ENCODE data around the gene AIFM3. TPM values are rescaled to one million over a fixed set of nuclear protein-coding genes. Genes with fewer than 3 reads are reported as not detected.

Gene AIFM3
- total RNA-seq, 1 donor from 2014 or later, result 1.8 TPM

DNA sequence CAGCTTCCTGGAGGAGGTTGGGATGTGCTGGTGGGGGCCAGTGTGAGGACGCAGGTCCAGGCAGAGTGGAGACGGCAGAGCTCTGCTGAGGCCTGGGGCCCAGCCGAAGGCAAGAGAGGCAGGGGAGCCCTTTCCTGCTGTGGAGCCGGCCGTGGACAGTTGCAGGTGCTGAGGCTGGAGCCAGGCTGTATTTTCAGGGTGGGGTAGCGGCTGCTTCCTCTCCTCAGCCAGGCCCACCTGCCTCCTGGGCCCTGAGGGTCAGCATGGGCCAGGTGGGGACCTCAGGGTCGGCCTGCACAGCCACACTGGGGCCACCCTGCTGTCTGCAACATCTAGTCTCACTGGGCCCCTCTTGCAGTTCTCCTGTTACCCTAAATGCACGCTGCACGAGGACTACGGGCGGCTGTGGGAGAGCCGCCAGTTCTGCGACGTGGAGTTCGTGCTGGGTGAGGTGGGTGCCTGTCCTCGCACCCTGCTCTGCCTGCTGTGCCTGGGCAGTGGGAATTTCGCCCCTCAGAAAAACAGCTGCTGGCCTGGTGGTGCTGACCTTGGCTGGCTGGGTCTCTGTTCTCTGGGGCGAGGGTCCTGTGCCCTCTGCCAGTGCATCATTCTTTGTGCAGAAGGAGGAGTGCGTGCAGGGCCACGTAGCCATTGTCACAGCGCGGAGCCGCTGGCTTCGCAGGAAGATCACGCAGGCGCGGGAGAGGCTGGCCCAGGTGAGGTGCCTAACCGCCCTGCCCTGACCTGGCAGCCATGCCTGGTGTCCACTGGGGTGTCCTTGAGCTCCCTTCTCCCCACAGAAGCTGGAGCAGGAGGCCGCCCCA, 26.5 kb downstream of the AIFM3 start:
- H3K4me1 Mint-ChIP-seq (ENCODE audit: low read depth), result no peaks in the 10 kb centered on the region
- no peak overlapping the region for H3K27ac Mint-ChIP-seq
- H3K27me3 Mint-ChIP-seq, result no peaks in the 10 kb centered on the region
- no peak overlapping the region for H3K4me3 Mint-ChIP-seq (ENCODE audit: low read depth)
- no peaks in the 10 kb centered on the region for H3K9me3 Mint-ChIP-seq (ENCODE audit: low read depth)
- TF ChIP-seq, protein P1, sequence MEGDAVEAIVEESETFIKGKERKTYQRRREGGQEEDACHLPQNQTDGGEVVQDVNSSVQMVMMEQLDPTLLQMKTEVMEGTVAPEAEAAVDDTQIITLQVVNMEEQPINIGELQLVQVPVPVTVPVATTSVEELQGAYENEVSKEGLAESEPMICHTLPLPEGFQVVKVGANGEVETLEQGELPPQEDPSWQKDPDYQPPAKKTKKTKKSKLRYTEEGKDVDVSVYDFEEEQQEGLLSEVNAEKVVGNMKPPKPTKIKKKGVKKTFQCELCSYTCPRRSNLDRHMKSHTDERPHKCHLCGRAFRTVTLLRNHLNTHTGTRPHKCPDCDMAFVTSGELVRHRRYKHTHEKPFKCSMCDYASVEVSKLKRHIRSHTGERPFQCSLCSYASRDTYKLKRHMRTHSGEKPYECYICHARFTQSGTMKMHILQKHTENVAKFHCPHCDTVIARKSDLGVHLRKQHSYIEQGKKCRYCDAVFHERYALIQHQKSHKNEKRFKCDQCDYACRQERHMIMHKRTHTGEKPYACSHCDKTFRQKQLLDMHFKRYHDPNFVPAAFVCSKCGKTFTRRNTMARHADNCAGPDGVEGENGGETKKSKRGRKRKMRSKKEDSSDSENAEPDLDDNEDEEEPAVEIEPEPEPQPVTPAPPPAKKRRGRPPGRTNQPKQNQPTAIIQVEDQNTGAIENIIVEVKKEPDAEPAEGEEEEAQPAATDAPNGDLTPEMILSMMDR (IDR thresholded peaks at IDR 0.05; ENCODE audit: unreplicated experiment), result no peak
- H3K36me3 Mint-ChIP-seq (ENCODE audit: insufficient read depth), result peaks cover 2% of the 10 kb centered on the region
- DNase-seq (ENCODE audit: low spot score, unreplicated experiment), result no peak

DNA sequence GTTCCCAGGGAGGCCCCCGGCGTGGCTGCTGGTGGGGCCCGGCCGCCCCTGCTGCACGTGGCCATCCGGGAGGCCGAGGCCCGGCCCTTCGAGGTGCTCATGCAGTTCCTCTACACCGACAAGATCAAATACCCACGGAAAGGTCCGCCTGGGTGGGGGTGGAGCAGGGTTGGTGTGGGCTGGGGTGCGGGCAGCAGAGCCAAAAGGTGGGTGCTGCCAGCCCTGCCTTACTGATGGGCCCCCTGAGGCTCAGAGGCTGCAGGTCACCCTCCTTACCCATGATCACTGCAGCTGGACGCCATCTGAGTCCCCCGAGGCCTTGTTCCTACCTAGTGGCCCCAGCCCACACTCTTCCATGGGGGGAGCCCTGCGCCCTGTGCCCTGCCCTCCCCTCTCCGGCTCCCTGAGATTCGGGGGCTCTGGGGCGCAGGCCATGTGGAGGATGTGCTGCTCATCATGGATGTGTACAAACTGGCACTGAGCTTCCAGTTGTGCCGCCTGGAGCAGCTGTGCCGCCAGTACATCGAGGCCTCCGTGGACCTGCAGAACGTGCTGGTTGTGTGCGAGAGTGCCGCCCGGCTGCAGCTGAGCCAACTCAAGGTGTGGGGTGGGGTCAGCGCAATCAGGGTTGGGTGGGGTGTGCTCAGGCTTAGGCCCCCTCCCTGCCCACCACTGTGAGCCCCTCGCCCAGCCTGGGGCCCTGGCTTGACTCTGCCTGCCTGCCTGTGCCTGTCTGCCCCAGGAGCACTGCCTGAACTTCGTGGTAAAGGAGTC, 27.3 kb downstream of the AIFM3 start:
- Mint-ChIP-seq H3K36me3 (ENCODE audit: insufficient read depth) (peaks cover 2% of the 10 kb centered on the region), H3K9me3 (ENCODE audit: low read depth) (no peaks in the 10 kb centered on the region), H3K4me1 (ENCODE audit: low read depth) (no peaks in the 10 kb centered on the region), H3K27ac (no peak overlapping the region), H3K4me3 (ENCODE audit: low read depth) (no peak overlapping the region), H3K27me3 (no peaks in the 10 kb centered on the region)
- DNase-seq (ENCODE audit: low spot score, unreplicated experiment), result no peak
- TF ChIP-seq, protein P1 (IDR thresholded peaks at IDR 0.05; ENCODE audit: unreplicated experiment), result no peak

DNA sequence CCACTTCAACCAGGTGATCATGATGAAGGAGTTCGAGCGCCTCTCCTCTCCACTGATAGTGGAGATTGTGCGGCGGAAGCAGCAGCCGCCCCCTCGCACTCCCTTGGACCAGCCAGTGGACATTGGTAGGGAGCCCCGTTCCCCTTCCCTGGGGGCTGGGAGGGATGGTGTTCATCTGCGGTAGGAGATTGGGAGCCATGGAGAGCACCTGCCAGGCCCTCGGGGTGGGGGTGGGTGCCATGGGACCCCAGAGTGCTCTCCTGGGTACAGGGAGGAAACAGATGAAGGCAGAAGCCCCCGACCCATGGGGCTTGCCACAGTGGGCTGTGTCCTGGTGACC, 27.8 kb downstream of the AIFM3 start:
- H3K4me1 Mint-ChIP-seq (ENCODE audit: low read depth), result no peaks in the 10 kb centered on the region
- peaks cover 2% of the 10 kb centered on the region for H3K36me3 Mint-ChIP-seq (ENCODE audit: insufficient read depth)
- no peaks in the 10 kb centered on the region for H3K9me3 Mint-ChIP-seq (ENCODE audit: low read depth)
- no peak overlapping the region for H3K27ac Mint-ChIP-seq
- no peak for DNase-seq (ENCODE audit: low spot score, unreplicated experiment)
- H3K27me3 Mint-ChIP-seq, result no peaks in the 10 kb centered on the region
- TF ChIP-seq, protein P1 (IDR thresholded peaks at IDR 0.05; ENCODE audit: unreplicated experiment), result no peak
- no peak overlapping the region for H3K4me3 Mint-ChIP-seq (ENCODE audit: low read depth)

DNA sequence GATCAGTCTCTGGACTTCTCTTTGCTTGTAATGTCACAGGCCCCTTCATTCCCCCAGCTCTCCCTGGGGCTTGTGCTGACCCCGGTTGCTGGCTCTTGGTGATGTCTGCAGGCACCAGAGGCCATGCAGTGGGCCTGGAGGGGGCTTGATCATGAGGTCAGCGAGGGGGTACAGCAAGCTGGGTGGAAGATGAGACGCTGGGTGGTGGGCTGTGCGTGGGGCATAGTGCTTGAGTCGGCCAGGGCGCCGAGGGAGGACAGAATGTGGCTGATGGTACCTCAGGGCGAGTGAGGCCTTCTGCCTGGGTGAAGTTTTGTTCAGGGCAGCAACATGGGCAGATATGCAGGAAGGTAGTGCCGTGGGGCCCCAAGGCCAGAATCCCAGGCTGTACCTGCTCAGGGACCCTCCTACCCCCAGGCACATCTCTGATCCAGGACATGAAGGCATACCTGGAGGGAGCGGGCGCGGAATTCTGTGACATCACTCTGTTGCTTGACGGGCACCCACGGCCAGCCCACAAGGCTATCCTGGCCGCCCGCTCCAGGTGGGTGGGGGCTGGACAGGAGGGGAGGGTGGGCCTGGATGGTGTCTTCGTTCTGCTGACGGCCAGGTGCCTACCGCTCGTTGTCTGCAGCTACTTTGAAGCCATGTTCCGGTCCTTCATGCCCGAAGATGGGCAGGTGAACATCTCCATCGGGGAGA, 28.4 kb downstream of the AIFM3 start:
- H3K4me1 Mint-ChIP-seq (ENCODE audit: low read depth), result no peaks in the 10 kb centered on the region
- H3K36me3 Mint-ChIP-seq (ENCODE audit: insufficient read depth), result no peaks in the 10 kb centered on the region
- H3K27me3 Mint-ChIP-seq, result no peaks in the 10 kb centered on the region
- TF ChIP-seq, protein P1 (IDR thresholded peaks at IDR 0.05; ENCODE audit: unreplicated experiment), result no peak
- H3K9me3 Mint-ChIP-seq (ENCODE audit: low read depth), result no peaks in the 10 kb centered on the region
- no peak overlapping the region for H3K4me3 Mint-ChIP-seq (ENCODE audit: low read depth)
- no peak overlapping the region for H3K27ac Mint-ChIP-seq
- DNase-seq (ENCODE audit: low spot score, unreplicated experiment), result no peak

DNA sequence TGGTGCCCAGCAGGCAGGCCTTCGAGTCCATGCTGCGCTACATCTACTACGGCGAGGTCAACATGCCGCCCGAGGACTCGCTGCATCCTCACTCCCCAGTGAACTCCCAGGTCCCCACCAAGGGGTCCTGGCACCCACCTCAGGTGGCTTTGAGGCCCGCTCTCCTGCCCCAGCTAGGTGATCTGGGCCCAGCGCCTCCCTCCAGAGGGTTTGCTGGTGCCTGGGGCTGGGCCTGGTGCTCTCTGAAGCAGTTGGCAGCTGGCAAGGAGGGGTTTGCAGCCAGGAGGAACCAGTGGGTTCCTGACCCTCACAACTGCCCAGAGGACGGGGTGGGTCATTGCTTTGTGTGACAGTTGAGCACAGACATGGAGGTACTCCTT, 29.0 kb downstream of the AIFM3 start:
- no peak overlapping the region for H3K4me3 Mint-ChIP-seq (ENCODE audit: low read depth)
- H3K4me1 Mint-ChIP-seq (ENCODE audit: low read depth), result peaks cover 1% of the 10 kb centered on the region
- TF ChIP-seq, protein P1 (IDR thresholded peaks at IDR 0.05; ENCODE audit: unreplicated experiment), result no peak
- DNase-seq (ENCODE audit: low spot score, unreplicated experiment), result no peak
- H3K9me3 Mint-ChIP-seq (ENCODE audit: low read depth), result no peaks in the 10 kb centered on the region
- H3K36me3 Mint-ChIP-seq (ENCODE audit: insufficient read depth), result no peaks in the 10 kb centered on the region
- H3K27me3 Mint-ChIP-seq, result no peaks in the 10 kb centered on the region
- H3K27ac Mint-ChIP-seq, result no peak overlapping the region
